H1 (cell line): ENCODE measurements around the gene STK32C. TPM values are rescaled to one million over a fixed set of nuclear protein-coding genes. Genes with fewer than 3 reads are reported as not detected.

Experiments
- CTCF ChIA-PET: fragments of 300-600 bp; sonication (Branson Sonifier 250); formaldehyde crosslinking; loops from one replicate; lab custom pipeline; 2021; ENCODE audit not compliant: partially characterized antibody; lab: Charles Lee
- POLR2A ChIA-PET: fragments of 300-600 bp; sonication (Branson Sonifier 250); formaldehyde crosslinking; loops from one replicate; lab custom pipeline; 2021; ENCODE audit warnings: inconsistent platforms; ENCODE audit not compliant: partially characterized antibody; lab: Charles Lee
- DNase-seq, 2 experiments: peaks; one replicate each; pipeline versions ENCODE4 v3.0.0 to v3.0.0-alpha.2; 2010 to 2022; ENCODE audit warnings: low spot score in 2 of 2, low read depth in 1 of 2, mixed read lengths in 1 of 2
- FAIRE-seq: peaks from 2 replicates; lab custom pipeline; 2011; peaks lifted over from hg19 to GRCh38; lab: Jason Lieb, UNC
- H2AFZ ChIP-seq: 2 replicates; pipeline ENCODE4 v1.8.1; 2012; ENCODE audit warnings: low read length, inconsistent platforms
- H2AK5ac ChIP-seq: 2 replicates; pipeline ENCODE4 v1.6.1; 2013; ENCODE audit warnings: low read depth, low read length
- H2BK120ac ChIP-seq: replicated peaks from 2 replicates; pipeline ENCODE3; 2013; ENCODE audit warnings: low read depth, low read length, inconsistent platforms
- H2BK12ac ChIP-seq: 2 replicates; pipeline ENCODE4 v1.6.1; 2013; ENCODE audit warnings: low read depth, low read length
- H2BK15ac ChIP-seq: 2 replicates; pipeline ENCODE4 v1.6.1; 2013; ENCODE audit warnings: low read length
- H2BK20ac ChIP-seq: 2 replicates; pipeline ENCODE4 v1.6.1; 2013; ENCODE audit warnings: low read length
- H2BK5ac ChIP-seq: 2 replicates; pipeline ENCODE4 v1.6.1; 2013; ENCODE audit warnings: low read depth, low read length
- H3K14ac ChIP-seq: 2 replicates; pipeline ENCODE4 v1.6.1; 2013; ENCODE audit warnings: inconsistent platforms; ENCODE audit not compliant: insufficient read length
- H3K18ac ChIP-seq: 2 replicates; pipeline ENCODE4 v1.6.1; 2013; ENCODE audit warnings: low read length; ENCODE audit errors: extremely low read depth
- H3K23ac ChIP-seq: 2 replicates; pipeline ENCODE4 v1.6.1; 2013; ENCODE audit warnings: inconsistent platforms; ENCODE audit not compliant: insufficient read length
- H3K23me2 ChIP-seq: 2 replicates; pipeline ENCODE4 v1.6.1; 2013; ENCODE audit warnings: low read depth, low read length
- H3K27ac ChIP-seq: 2 replicates; pipeline ENCODE4 v1.6.1; 2011; ENCODE audit warnings: low read depth, low read length, inconsistent platforms
- H3K27me3 ChIP-seq, 4 experiments: replicated peaks in 1 of 4; 1 replicate in 1 of 4; 2 replicates in 3 of 4; pipeline versions ENCODE4 v1.6.1 to v1.8.1; 2011 to 2013; ENCODE audit warnings: low read length in 3 of 4, mild to moderate bottlenecking in 3 of 4, inconsistent platforms in 2 of 4, mixed read lengths in 2 of 4, moderate library complexity in 1 of 4; ENCODE audit not compliant: control insufficient read depth in 3 of 4, insufficient read depth in 3 of 4; ENCODE audit errors: extremely low read depth in 1 of 4
- H3K36me3 ChIP-seq, 4 experiments: 2 replicates each; pipeline versions ENCODE4 v1.6.1 to v1.8.1; 2011 to 2013; ENCODE audit warnings: mild to moderate bottlenecking in 4 of 4, low read length in 3 of 4, moderate library complexity in 2 of 4, control low read depth in 1 of 4, inconsistent platforms in 1 of 4; ENCODE audit not compliant: insufficient read depth in 4 of 4, control insufficient read depth in 2 of 4
- H3K4ac ChIP-seq: replicated peaks from 2 replicates; pipeline ENCODE3; 2013; ENCODE audit warnings: low read length, low read depth, mixed read lengths, inconsistent platforms; ENCODE audit not compliant: insufficient read length
- H3K4me1 ChIP-seq, 4 experiments: replicated peaks in 1 of 4; 1 replicate in 1 of 4; 2 replicates in 3 of 4; pipeline versions ENCODE4 v1.6.1 to v1.8.1; 2011 to 2013; ENCODE audit warnings: low read length in 3 of 4, inconsistent platforms in 2 of 4, mixed read lengths in 1 of 4; ENCODE audit not compliant: insufficient read depth in 4 of 4, control insufficient read depth in 3 of 4
- H3K4me2 ChIP-seq, 2 experiments: 2 replicates each; pipeline versions ENCODE4 v1.6.1 to v1.8.1; 2011 to 2013; ENCODE audit warnings: low read depth in 2 of 2, low read length in 2 of 2, control low read depth in 1 of 2, inconsistent platforms in 1 of 2, mild to moderate bottlenecking in 1 of 2; ENCODE audit not compliant: insufficient read depth in 1 of 2
- H3K4me3 ChIP-seq, 4 experiments: fragments of 200-600, 300-600 bp in 1 of 4; sonication (generic), shearing (Covaris generic), sonication (Bioruptor Twin) in 1 of 4; 2 replicates each; pipeline versions ENCODE4 v1.5.1 to v1.8.1; 2011 to 2016; ENCODE audit warnings: low read length in 4 of 4, low read depth in 3 of 4, control low read depth in 2 of 4, inconsistent platforms in 2 of 4, mild to moderate bottlenecking in 2 of 4, mixed read lengths in 1 of 4, moderate library complexity in 1 of 4; ENCODE audit not compliant: insufficient read depth in 2 of 4; ENCODE audit errors: extremely low read depth in 1 of 4
- H3K56ac ChIP-seq: replicated peaks from 2 replicates; pipeline ENCODE3; 2013; ENCODE audit warnings: low read depth, mild to moderate bottlenecking, mixed read lengths, low read length, inconsistent platforms; ENCODE audit not compliant: insufficient read length
- H3K79me1 ChIP-seq: 2 replicates; pipeline ENCODE4 v1.6.1; 2013; ENCODE audit warnings: low read depth, low read length, control low read depth
- H3K79me2 ChIP-seq, 2 experiments: 2 replicates each; pipeline versions ENCODE4 v1.6.1 to v1.8.1; 2012 to 2013; ENCODE audit warnings: low read length in 2 of 2, mild to moderate bottlenecking in 2 of 2, inconsistent platforms in 1 of 2; ENCODE audit not compliant: insufficient read depth in 2 of 2, control insufficient read depth in 1 of 2
- H3K9ac ChIP-seq, 4 experiments: replicated peaks in 1 of 4; 1 replicate in 1 of 4; 2 replicates in 3 of 4; pipeline versions ENCODE4 v1.6.1 to v1.8.1; 2011 to 2013; ENCODE audit warnings: low read depth in 3 of 4, low read length in 3 of 4, control low read depth in 2 of 4, mild to moderate bottlenecking in 2 of 4, moderate library complexity in 2 of 4, inconsistent platforms in 1 of 4; ENCODE audit errors: extremely low read depth in 1 of 4
- H3K9me3 ChIP-seq, 2 experiments: 2 replicates each; pipeline versions ENCODE4 v1.6.1 to v1.8.1; 2012 to 2013; ENCODE audit warnings: mild to moderate bottlenecking in 2 of 2, moderate library complexity in 2 of 2, control low read depth in 1 of 2, inconsistent platforms in 1 of 2, low read depth in 1 of 2, low read length in 1 of 2, mixed read lengths in 1 of 2; ENCODE audit not compliant: insufficient read depth in 2 of 2
- H4K20me1 ChIP-seq, 2 experiments: replicated peaks in 1 of 2; 2 replicates each; pipeline versions ENCODE3 to v1.8.1; 2011 to 2013; ENCODE audit warnings: inconsistent platforms in 2 of 2, low read length in 2 of 2, mild to moderate bottlenecking in 1 of 2; ENCODE audit not compliant: insufficient read depth in 2 of 2, control insufficient read depth in 1 of 2
- H4K5ac ChIP-seq: 2 replicates; pipeline ENCODE4 v1.6.1; 2013; ENCODE audit warnings: low read length, low read depth, mixed read lengths, inconsistent platforms; ENCODE audit not compliant: insufficient read length
- H4K8ac ChIP-seq: 2 replicates; pipeline ENCODE4 v1.8.0; 2013; ENCODE audit warnings: mild to moderate bottlenecking, moderate library complexity, low read length, inconsistent platforms; ENCODE audit not compliant: insufficient read depth; ENCODE audit errors: extremely low read depth
- H4K91ac ChIP-seq: replicated peaks from 2 replicates; pipeline ENCODE3; 2013; ENCODE audit warnings: low read length, mixed read lengths, inconsistent platforms; ENCODE audit not compliant: insufficient read length
- ASH2L ChIP-seq: fragments of 200-600, 300-600 bp; sonication (generic); IDR thresholded peaks from one replicate; pipeline ENCODE4 v1.7.1; 2017; ENCODE audit warnings: low read length
- CBX8 ChIP-seq: fragments of 300-800, 300-1000 bp; sonication (generic); IDR thresholded peaks from 2 replicates; pipeline ENCODE4 v1.7.1; 2016; ENCODE audit warnings: low read depth, low read length, borderline replicate concordance
- JUN ChIP-seq: IDR thresholded peaks from 2 replicates; pipeline ENCODE4 v1.6.1; 2011; ENCODE audit warnings: low read depth, mild to moderate bottlenecking, improper control_type of control experiment, low read length
- KDM1A ChIP-seq: fragments of 200-600, 300-600 bp; sonication (generic); IDR thresholded peaks from 2 replicates; pipeline ENCODE4 v1.7.1; 2016; ENCODE audit warnings: mild to moderate bottlenecking, low read length, borderline replicate concordance
- POLR2AphosphoS5 ChIP-seq: IDR thresholded peaks from 2 replicates; pipeline ENCODE4 v1.6.1; 2011; ENCODE audit warnings: low read depth, low read length
- RXRA ChIP-seq: IDR thresholded peaks from 2 replicates; pipeline ENCODE4 v1.6.1; 2011; ENCODE audit warnings: low read depth, mild to moderate bottlenecking, low read length, moderate library complexity; ENCODE audit not compliant: insufficient read depth
- SIRT6 ChIP-seq: IDR thresholded peaks from one replicate; pipeline ENCODE4 v1.7.1; 2012; ENCODE audit warnings: low read length, inconsistent platforms
- SIX5 ChIP-seq: IDR thresholded peaks from 2 replicates; pipeline ENCODE4 v1.6.1; 2011; ENCODE audit warnings: mild to moderate bottlenecking, low read depth, low read length
- SRF ChIP-seq: IDR thresholded peaks from 2 replicates; pipeline ENCODE4 v1.6.1; 2011; ENCODE audit warnings: mild to moderate bottlenecking, low read depth, low read length, moderate library complexity
- ZNF274 ChIP-seq: IDR thresholded peaks from 2 replicates; pipeline ENCODE4 v1.7.0; 2012; ENCODE audit warnings: low read length, borderline replicate concordance; ENCODE audit errors: extremely low read depth
- WGBS, 2 experiments: shearing (Covaris generic) in 1 of 2; methylation state at CpG; one replicate each; pipeline versions ENCODE4 v1.1.6 to v1.1.7; 2013 to 2015; ENCODE audit warnings: low lambda C conversion rate in 2 of 2, mixed read lengths in 2 of 2, inconsistent platforms in 1 of 2, low coverage in 1 of 2, missing lambda C conversion rate in 1 of 2; ENCODE audit not compliant: insufficient replicate concordance in 2 of 2, insufficient coverage in 1 of 2, insufficient read length in 1 of 2; ENCODE audit errors: extremely low coverage in 1 of 2, missing lambda C conversion rate in 1 of 2; 5-methylcytosine and 5-hydroxymethylcytosine counted together
- polyA plus RNA-seq, 7 experiments: library from polyadenylated mRNA; depleted of rRNA in 3 of 7; stranded (reverse) in 5 of 7; unstranded in 2 of 7; fragments of >200 nt in 5 of 7; fragments of 200-250 nt in 2 of 7; gene quantifications; 1 replicate in 5 of 7; 2 replicates in 1 of 7; 4 replicates in 1 of 7; pipeline versions ENCODE4 v1.2.1 to v1.2.3, GENCODE V29; 2011 to 2013; ENCODE audit warnings: missing spikeins in 2 of 7, mixed read lengths in 2 of 7
- total RNA-seq: library from RNA; stranded (reverse); fragmentation: NEBNext Ultra II Directional; extraction: Animal tissue kit (Norgen Biotek cat#: 25700); gene quantifications from 2 replicates; pipeline ENCODE4 v1.2.1, GENCODE V29; 2021

STK32C gene
- total and polyA plus RNA-seq, 2 of the 8 experiments (the other 6 are each of a cell fraction or from before 2014, with no cell fraction given) = 10.6 to 15.6 TPM

DNA sequence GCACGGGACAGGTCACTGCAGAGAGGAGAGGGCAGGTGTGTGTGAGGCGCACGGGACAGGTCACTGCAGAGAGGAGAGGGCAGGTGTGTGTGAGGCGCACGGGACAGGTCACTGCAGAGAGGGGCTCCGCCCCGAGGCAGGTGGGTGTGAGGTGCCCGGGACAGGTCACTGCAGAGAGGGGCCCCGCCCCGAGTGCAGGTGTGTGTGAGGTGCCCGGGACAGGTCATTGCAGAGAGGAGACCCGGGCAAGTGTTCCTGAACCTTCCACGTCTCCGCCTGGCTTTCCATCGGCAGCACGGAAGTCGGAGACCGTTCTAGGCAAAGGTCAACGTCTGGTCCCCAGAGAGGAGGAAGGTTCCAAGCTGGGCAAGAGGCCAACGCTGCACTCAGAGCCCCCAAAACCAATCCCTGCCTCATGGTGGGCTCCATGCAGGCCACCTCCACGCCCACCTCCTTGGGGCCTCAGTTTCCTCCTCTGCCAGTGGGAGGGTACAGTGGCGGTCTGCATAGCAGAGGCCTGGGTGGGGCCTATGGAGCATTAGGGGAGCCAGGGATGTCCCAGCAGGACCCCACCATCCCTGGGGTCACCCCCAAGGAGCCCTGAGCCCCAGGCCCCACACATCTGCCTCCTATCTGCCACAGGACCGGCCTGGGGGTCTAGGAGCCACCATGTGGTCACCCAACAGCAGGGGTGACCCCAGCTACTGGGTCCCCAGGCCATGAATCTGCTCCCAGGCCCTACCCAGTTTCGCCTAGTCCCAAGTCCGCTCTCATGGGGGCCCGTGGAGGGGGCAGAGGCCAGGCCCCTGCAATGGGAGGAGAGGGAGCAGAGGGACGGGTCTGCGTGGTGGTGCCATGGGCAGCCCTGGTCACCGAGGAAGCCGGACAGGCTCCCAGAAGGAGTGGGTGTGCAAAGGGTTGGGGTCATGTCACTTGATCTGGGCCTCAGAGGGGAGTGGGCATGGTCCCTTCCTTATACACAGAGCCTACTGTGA lies 57.0 kb downstream of the STK32C start:
- Histone ChIP-seq H3K4me3 (no peak overlapping the region), H3K14ac (no peak overlapping the region), H2AFZ (no peak overlapping the region), H3K4ac (no peak overlapping the region), H3K23me2 (peaks cover 2% of the 10 kb centered on the region; the same call in 1 of the 2 replicates), H4K5ac (no peak overlapping the region), H3K4me2 (no peak overlapping the region), H3K36me3 (no peaks in the 10 kb centered on the region), H4K8ac (peak overlapping the region; percentile 83), H3K18ac (no peak overlapping the region), H2BK12ac (no peak overlapping the region), H3K27me3 (no peaks in the 10 kb centered on the region; a peak in 1 of 7 replicates), H2BK120ac (no peak overlapping the region), H3K79me2 (no peaks in the 10 kb centered on the region)
- POLR2A ChIA-PET = no interaction called here
- FAIRE-seq (no peak), DNase-seq (no peak)
- WGBS, 2 experiments = 91% methylated on average over 24 of the region's 30 CpGs; no CpG with 5 or more reads in 1 of the 2 experiments
- CTCF ChIA-PET = interaction anchor here (0.7 kb wide), 1 partner anchor 71 kb away, joined by 3 read pairs; no protein-coding TSS in a partner anchor
- TF ChIP-seq KDM1A (no peak), RXRA (no peak), SIRT6 (no peak), CBX8 (no peak), JUN (no peak), ZNF274 (no peak), ASH2L (no peak), POLR2AphosphoS5 (no peak), SIX5 (no peak), SRF (no peak)
- TF ChIP-seq, all 59 proteins: peak for 0
- H3K9ac ChIP-seq = no peak overlapping the region
- H2BK20ac ChIP-seq = no peak overlapping the region
- H2AK5ac ChIP-seq = no peak overlapping the region
- H3K23ac ChIP-seq = no peak overlapping the region
- H3K56ac ChIP-seq = no peak overlapping the region
- H3K27ac ChIP-seq = no peak overlapping the region
- no peaks in the 10 kb centered on the region for H3K79me1 ChIP-seq
- no peaks in the 10 kb centered on the region for H3K9me3 ChIP-seq
- peaks cover 0 to 11% (median 6%) of the 10 kb centered on the region in 4 experiments; a peak in 4 of 7 replicates for H3K4me1 ChIP-seq
- H2BK5ac ChIP-seq = no peak overlapping the region
- H4K91ac ChIP-seq = no peak overlapping the region
- H2BK15ac ChIP-seq = no peak overlapping the region
- peaks cover 0 to 1% of the 10 kb centered on the region in 2 experiments for H4K20me1 ChIP-seq
